HepG2 (cell line): ENCODE results near the gene ABCA4. TPM values are rescaled to one million over a fixed set of nuclear protein-coding genes. Genes with fewer than 3 reads are reported as not detected.

Source experiments
- ATAC-seq: fragments of 200-7000 bp; cut with Tn5 transposase; 3 replicates; pipeline ENCODE4 v1.9.1; 2020; ENCODE audit warnings: mild to moderate bottlenecking, moderate library complexity
- BruUV-seq: library from RNA; stranded (reverse); fragments of 400-500 nt; replicated peaks from 2 replicates; lab custom pipeline; 2021; lab: Mats Ljungman, UMichigan
- CTCF ChIA-PET: fragments of 300-600 bp; formaldehyde crosslinking; extraction: SDS; loops from one replicate; lab custom pipeline; 2021; ENCODE audit warnings: low total read pairs, inconsistent platforms, low intra/inter-chr PET ratio; lab: Yijun Ruan, JAX
- POLR2A ChIA-PET: fragments of 350-600 bp; sonication (Branson Sonifier 250); formaldehyde crosslinking; loops from one replicate; lab custom pipeline; 2020; ENCODE audit warnings: antibody characterized with exemption, inconsistent platforms; lab: Yijun Ruan, JAX
- DNase-seq: peaks from one replicate; pipeline ENCODE4 v3.0.0-alpha.2; 2015; ENCODE audit warnings: low spot score
- FAIRE-seq: peaks from 3 replicates; lab custom pipeline; 2011; peaks lifted over from hg19 to GRCh38; lab: Jason Lieb, UNC
- H2AFZ ChIP-seq: one replicate; pipeline ENCODE4 v1.6.1; 2011; ENCODE audit warnings: low read length, inconsistent platforms
- H3K27ac ChIP-seq: fragments of 300-600 bp; 3 replicates; pipeline ENCODE4 v1.8.0; 2011; ENCODE audit warnings: mixed run types, mild to moderate bottlenecking, mixed read lengths, low read length, inconsistent platforms; ENCODE audit not compliant: insufficient read depth; ENCODE audit errors: extremely low read length
- H3K27me3 ChIP-seq, 2 experiments: fragments of 200-600 bp in 1 of 2; 2 replicates in 1 of 2; 3 replicates in 1 of 2; pipeline versions ENCODE4 v1.6.0 to v1.8.0; 2011; ENCODE audit warnings: low read length in 2 of 2, mild to moderate bottlenecking in 2 of 2, moderate library complexity in 2 of 2, inconsistent platforms in 1 of 2; ENCODE audit not compliant: insufficient read depth in 2 of 2, control insufficient read depth in 1 of 2
- H3K36me3 ChIP-seq, 2 experiments: fragments of 200-600 bp in 1 of 2; replicated peaks in 1 of 2; 2 replicates in 1 of 2; 3 replicates in 1 of 2; pipeline versions ENCODE4 v1.5.1 to v1.8.0; 2011; ENCODE audit warnings: low read length in 2 of 2, inconsistent platforms in 1 of 2; ENCODE audit not compliant: insufficient read depth in 2 of 2, control insufficient read depth in 1 of 2
- H3K4me1 ChIP-seq: 2 replicates; pipeline ENCODE4 v1.5.1; 2012; ENCODE audit warnings: low read length, inconsistent platforms; ENCODE audit not compliant: insufficient read depth
- H3K4me2 ChIP-seq: 2 replicates; pipeline ENCODE4 v1.6.0; 2011; ENCODE audit warnings: low read depth, low read length, inconsistent platforms
- H3K4me3 ChIP-seq, 3 experiments: fragments of 200-600 bp in 1 of 3; sonication (generic), shearing (Covaris generic) in 1 of 3; replicated peaks in 1 of 3; 2 replicates each; pipeline ENCODE4 v1.5.1; 2011 to 2016; ENCODE audit warnings: low read length in 3 of 3, inconsistent platforms in 2 of 3, low read depth in 2 of 3, mild to moderate bottlenecking in 2 of 3, control low read depth in 1 of 3, mixed read lengths in 1 of 3; ENCODE audit not compliant: insufficient read depth in 1 of 3
- H3K79me2 ChIP-seq: one replicate; pipeline ENCODE4 v1.6.1; 2011; ENCODE audit warnings: low read length, inconsistent platforms; ENCODE audit not compliant: insufficient read depth
- H3K9ac ChIP-seq: 2 replicates; pipeline ENCODE4 v1.6.0; 2011; ENCODE audit warnings: mild to moderate bottlenecking, low read depth, low read length, inconsistent platforms; ENCODE audit not compliant: insufficient read depth
- H3K9me3 ChIP-seq: 2 replicates; pipeline ENCODE4 v1.5.1; 2012; ENCODE audit warnings: mild to moderate bottlenecking, low read length
- H4K20me1 ChIP-seq: 2 replicates; pipeline ENCODE4 v1.6.0; 2011; ENCODE audit warnings: inconsistent platforms, mild to moderate bottlenecking, low read length, moderate library complexity; ENCODE audit not compliant: insufficient read depth
- ARNTL ChIP-seq: sonication (generic); formaldehyde crosslinking; IDR thresholded peaks from 2 replicates; pipeline ENCODE4 v1.4.0; 2020; ENCODE audit warnings: mild to moderate bottlenecking, missing genetic modification reagents
- FOXK1 ChIP-seq: sonication (generic); formaldehyde crosslinking; IDR thresholded peaks from 2 replicates; pipeline ENCODE4 v1.4.0; 2020; ENCODE audit warnings: low read depth, missing genetic modification reagents, borderline replicate concordance
- GLI4 ChIP-seq: sonication (generic); formaldehyde crosslinking; IDR thresholded peaks from 2 replicates; pipeline ENCODE4 v1.5.1; 2020; ENCODE audit warnings: missing genetic modification reagents, mild to moderate bottlenecking, moderate library complexity, borderline replicate concordance
- HNF4A ChIP-seq: sonication (generic); formaldehyde crosslinking; IDR thresholded peaks from 2 replicates; pipeline ENCODE4 v1.4.0; 2020; ENCODE audit warnings: missing genetic modification reagents
- NR2F1 ChIP-seq, 2 experiments: fragments of 450-650 bp in 1 of 2; formaldehyde crosslinking in 1 of 2; IDR thresholded peaks; 2 replicates each; pipeline versions ENCODE4 v1.5.0 to v1.6.1; 2016 to 2020; ENCODE audit warnings: mild to moderate bottlenecking in 1 of 2, missing compliant biosample characterization in 1 of 2, missing genetic modification reagents in 1 of 2, moderate library complexity in 1 of 2
- PHB2 ChIP-seq: fragments of 450-650 bp; IDR thresholded peaks from 2 replicates; pipeline ENCODE4 v1.6.1; 2018; ENCODE audit not compliant: partially characterized antibody
- SIX1 ChIP-seq: sonication (generic); formaldehyde crosslinking; IDR thresholded peaks from 2 replicates; pipeline ENCODE4 v1.4.0; 2020; ENCODE audit warnings: missing genetic modification reagents, borderline replicate concordance
- SMAD3 ChIP-seq: sonication (generic); formaldehyde crosslinking; IDR thresholded peaks from 2 replicates; pipeline ENCODE4 v1.4.0; 2020; ENCODE audit warnings: missing genetic modification reagents
- ZNF143 ChIP-seq: sonication (generic); formaldehyde crosslinking; IDR thresholded peaks from 2 replicates; pipeline ENCODE4 v1.4.0; 2020; ENCODE audit warnings: missing genetic modification reagents
- ZNF569 ChIP-seq: sonication (generic); formaldehyde crosslinking; IDR thresholded peaks from 2 replicates; pipeline ENCODE4 v1.5.0; 2020; ENCODE audit warnings: mild to moderate bottlenecking, missing genetic modification reagents, moderate library complexity, borderline replicate concordance
- ZNF616 ChIP-seq: sonication (generic); formaldehyde crosslinking; IDR thresholded peaks from 2 replicates; pipeline ENCODE4 v1.5.0; 2020; ENCODE audit warnings: low read depth, mild to moderate bottlenecking, missing genetic modification reagents
- WGBS: methylation state at CpG from one replicate; pipeline ENCODE4 v1.1.6; 2017; ENCODE audit warnings: low lambda C conversion rate; 5-methylcytosine and 5-hydroxymethylcytosine counted together
- in situ Hi-C: cut with HindIII; loops from 2 replicates; pipeline ENCODE4 v1.10.0; 2017; ENCODE audit warnings: low pct_unique_long_range_greater_than_20kb; ENCODE audit not compliant: extremely low pct_ligation_motif_present
- intact Hi-C: fragments of 100-400 bp; cut with micrococcal nuclease; formaldehyde crosslinking; loops from one replicate; pipeline ENCODE4 v1.10.0; 2022; ENCODE audit not compliant: unreplicated experiment
- polyA plus RNA-seq, 8 experiments: library from polyadenylated mRNA; depleted of rRNA in 3 of 8; stranded (reverse) in 7 of 8; unstranded in 1 of 8; fragments of >200 nt; fragmentation: Illumina TruSeq in 4 of 8; extraction: Trizol in 4 of 8; gene quantifications; 2 replicates each; pipeline versions ENCODE4 v1.2.1 to v1.2.3, GENCODE V29; 2011 to 2016; ENCODE audit warnings: low read depth in 4 of 8, missing spikeins in 1 of 8, mixed read lengths in 1 of 8; ENCODE audit not compliant: insufficient read depth in 1 of 8
- total RNA-seq, 5 experiments: library from RNA; depleted of rRNA; stranded (reverse); fragments of >200 nt; fragmentation: Illumina TruSeq; extraction: Trizol; gene quantifications; 2 replicates each; pipeline ENCODE4 v1.2.3, GENCODE V29; 2016; ENCODE audit warnings: low read depth in 1 of 5
- TF ChIP-seq, protein P1 (sequence below): sonication (generic); formaldehyde crosslinking; IDR thresholded peaks from 2 replicates; pipeline ENCODE4 v1.9.0; 2021; ENCODE audit warnings: mild to moderate bottlenecking, missing genetic modification reagents
- TF ChIP-seq, protein P2 (sequence below): sonication (generic); formaldehyde crosslinking; IDR thresholded peaks from 2 replicates; pipeline ENCODE4 v1.8.1; 2023; ENCODE audit warnings: mild to moderate bottlenecking, missing genetic modification reagents

ABCA4 gene
- total and polyA plus RNA-seq, 2 of the 13 experiments (the other 11 are each of a cell fraction or from before 2014, with no cell fraction given), result 0.24 to 0.67 TPM

- no peak for TF ChIP-seq HNF4A (CRISPR knock-in tag)
- no peak for TF ChIP-seq FOXK1 (CRISPR knock-in tag)
- TF ChIP-seq SIX1, result no peak
- TF ChIP-seq, protein P1, sequence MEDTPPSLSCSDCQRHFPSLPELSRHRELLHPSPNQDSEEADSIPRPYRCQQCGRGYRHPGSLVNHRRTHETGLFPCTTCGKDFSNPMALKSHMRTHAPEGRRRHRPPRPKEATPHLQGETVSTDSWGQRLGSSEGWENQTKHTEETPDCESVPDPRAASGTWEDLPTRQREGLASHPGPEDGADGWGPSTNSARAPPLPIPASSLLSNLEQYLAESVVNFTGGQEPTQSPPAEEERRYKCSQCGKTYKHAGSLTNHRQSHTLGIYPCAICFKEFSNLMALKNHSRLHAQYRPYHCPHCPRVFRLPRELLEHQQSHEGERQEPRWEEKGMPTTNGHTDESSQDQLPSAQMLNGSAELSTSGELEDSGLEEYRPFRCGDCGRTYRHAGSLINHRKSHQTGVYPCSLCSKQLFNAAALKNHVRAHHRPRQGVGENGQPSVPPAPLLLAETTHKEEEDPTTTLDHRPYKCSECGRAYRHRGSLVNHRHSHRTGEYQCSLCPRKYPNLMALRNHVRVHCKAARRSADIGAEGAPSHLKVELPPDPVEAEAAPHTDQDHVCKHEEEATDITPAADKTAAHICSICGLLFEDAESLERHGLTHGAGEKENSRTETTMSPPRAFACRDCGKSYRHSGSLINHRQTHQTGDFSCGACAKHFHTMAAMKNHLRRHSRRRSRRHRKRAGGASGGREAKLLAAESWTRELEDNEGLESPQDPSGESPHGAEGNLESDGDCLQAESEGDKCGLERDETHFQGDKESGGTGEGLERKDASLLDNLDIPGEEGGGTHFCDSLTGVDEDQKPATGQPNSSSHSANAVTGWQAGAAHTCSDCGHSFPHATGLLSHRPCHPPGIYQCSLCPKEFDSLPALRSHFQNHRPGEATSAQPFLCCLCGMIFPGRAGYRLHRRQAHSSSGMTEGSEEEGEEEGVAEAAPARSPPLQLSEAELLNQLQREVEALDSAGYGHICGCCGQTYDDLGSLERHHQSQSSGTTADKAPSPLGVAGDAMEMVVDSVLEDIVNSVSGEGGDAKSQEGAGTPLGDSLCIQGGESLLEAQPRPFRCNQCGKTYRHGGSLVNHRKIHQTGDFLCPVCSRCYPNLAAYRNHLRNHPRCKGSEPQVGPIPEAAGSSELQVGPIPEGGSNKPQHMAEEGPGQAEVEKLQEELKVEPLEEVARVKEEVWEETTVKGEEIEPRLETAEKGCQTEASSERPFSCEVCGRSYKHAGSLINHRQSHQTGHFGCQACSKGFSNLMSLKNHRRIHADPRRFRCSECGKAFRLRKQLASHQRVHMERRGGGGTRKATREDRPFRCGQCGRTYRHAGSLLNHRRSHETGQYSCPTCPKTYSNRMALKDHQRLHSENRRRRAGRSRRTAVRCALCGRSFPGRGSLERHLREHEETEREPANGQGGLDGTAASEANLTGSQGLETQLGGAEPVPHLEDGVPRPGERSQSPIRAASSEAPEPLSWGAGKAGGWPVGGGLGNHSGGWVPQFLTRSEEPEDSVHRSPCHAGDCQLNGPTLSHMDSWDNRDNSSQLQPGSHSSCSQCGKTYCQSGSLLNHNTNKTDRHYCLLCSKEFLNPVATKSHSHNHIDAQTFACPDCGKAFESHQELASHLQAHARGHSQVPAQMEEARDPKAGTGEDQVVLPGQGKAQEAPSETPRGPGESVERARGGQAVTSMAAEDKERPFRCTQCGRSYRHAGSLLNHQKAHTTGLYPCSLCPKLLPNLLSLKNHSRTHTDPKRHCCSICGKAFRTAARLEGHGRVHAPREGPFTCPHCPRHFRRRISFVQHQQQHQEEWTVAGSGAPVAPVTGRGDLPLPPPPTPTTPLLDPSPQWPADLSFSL (CRISPR knock-in tag), result 0 out of 2 replicates have a peak, but pooled peaks have one; percentile 39
These were observed 5.6 kb downstream of the ABCA4 start (continued) for GRCh38 chr1:94115254-94115899.

DNA sequence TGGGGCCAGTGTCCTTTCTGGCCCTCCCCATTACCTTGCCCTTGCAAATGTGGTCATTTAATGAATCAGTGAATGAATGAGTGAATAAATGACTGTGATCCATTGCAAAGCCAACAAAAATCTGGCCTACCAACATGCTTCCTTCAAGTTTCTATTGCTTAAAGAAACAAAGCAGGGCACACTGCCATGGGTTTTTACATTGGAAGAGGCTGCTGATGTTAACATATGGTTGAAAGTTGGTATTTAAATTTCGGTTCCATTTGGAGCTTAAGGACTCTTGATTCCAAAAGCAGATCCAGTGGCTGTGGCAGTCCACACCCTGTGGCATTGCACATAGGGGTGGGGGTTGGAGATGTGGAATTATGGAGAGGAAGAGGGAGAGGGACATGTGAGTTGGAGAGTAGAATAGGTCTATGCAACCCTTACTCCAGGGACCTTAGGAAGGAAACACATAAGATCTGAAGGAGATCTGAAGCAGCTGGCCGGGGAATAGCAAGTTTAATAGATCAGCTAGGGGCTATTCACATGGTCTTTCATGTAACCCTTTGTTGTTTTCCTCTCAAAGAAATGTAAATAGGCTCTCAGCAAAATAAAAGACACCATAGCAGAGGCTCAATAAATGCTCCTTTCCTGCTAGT lies 7.2 kb downstream of the ABCA4 start:
- TF ChIP-seq ZNF143, result no peak
- no peak for TF ChIP-seq ZNF616 (CRISPR knock-in tag)
- TF ChIP-seq PHB2, result no peak
- TF ChIP-seq, protein P2, sequence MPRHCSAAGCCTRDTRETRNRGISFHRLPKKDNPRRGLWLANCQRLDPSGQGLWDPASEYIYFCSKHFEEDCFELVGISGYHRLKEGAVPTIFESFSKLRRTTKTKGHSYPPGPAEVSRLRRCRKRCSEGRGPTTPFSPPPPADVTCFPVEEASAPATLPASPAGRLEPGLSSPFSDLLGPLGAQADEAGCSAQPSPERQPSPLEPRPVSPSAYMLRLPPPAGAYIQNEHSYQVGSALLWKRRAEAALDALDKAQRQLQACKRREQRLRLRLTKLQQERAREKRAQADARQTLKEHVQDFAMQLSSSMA (CRISPR knock-in tag), result no peak
- no peak for TF ChIP-seq SMAD3
- no peak for TF ChIP-seq GLI4 (CRISPR knock-in tag)
- no peak for TF ChIP-seq ARNTL
- TF ChIP-seq NR2F1 (CRISPR knock-in tag; IDR thresholded peaks at IDR 0.05), result no peak
- no peak for TF ChIP-seq ZNF569
- Histone ChIP-seq H3K9me3 (no peaks in the 10 kb centered on the region), H3K27ac (no peak overlapping the region), H2AFZ (no peak overlapping the region), H3K9ac (no peak overlapping the region), H3K4me2 (no peak overlapping the region), H3K36me3 (no peaks in the 10 kb centered on the region), H3K79me2 (no peaks in the 10 kb centered on the region), H3K4me3 (no peak overlapping the region), H3K4me1 (peaks cover 70% of the 10 kb centered on the region), H4K20me1 (no peaks in the 10 kb centered on the region), H3K27me3 (peaks cover 2 to 17% of the 10 kb centered on the region in 2 experiments; a peak in 2 of 5 replicates)
- FAIRE-seq (no peak), ATAC-seq (no peak), DNase-seq (no peak)
- ChIA-PET CTCF (no interaction called here), POLR2A (no interaction called here)
- intact Hi-C loops, result no loop called here
- no TSS peak for BruUV-seq
- WGBS, result 60% methylated on average over 2 of the region's 2 CpGs
- in situ Hi-C loops, result no loop called here
